NCI-H446 (cell line): ENCODE results near the gene LIMS2.

Experiments
- DNase-seq, 2 experiments: peaks; one replicate each; lab custom pipeline; 2025; lab: John Stamatoyannopoulos, UW

Gene LIMS2

DNA sequence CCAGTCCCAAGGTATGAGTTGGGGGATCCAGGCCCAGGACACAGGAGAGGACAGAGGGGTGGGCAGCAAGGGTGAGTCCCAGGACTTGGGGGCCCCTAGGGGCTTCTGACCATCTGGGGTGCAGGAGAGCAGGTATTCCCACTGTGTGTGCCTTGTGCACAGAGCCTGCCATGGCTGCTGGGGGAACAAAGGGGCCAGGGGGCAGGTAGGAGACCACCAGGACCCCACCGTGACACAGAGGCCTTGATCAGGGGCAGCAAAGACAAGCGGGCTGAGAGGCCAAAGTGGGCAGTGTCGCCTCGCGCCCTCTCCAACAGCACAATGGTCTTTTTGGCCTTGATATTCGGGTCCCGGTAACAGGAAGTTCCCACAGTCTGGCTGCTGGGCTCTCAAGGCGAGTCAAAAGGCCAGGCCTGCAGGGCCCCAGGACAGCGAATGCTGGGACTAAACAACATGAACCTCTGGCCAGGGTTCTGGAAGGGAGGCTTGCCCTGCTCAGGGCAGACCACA, 41.7 kb downstream of the LIMS2 start:
- DNase-seq: no peak

DNA sequence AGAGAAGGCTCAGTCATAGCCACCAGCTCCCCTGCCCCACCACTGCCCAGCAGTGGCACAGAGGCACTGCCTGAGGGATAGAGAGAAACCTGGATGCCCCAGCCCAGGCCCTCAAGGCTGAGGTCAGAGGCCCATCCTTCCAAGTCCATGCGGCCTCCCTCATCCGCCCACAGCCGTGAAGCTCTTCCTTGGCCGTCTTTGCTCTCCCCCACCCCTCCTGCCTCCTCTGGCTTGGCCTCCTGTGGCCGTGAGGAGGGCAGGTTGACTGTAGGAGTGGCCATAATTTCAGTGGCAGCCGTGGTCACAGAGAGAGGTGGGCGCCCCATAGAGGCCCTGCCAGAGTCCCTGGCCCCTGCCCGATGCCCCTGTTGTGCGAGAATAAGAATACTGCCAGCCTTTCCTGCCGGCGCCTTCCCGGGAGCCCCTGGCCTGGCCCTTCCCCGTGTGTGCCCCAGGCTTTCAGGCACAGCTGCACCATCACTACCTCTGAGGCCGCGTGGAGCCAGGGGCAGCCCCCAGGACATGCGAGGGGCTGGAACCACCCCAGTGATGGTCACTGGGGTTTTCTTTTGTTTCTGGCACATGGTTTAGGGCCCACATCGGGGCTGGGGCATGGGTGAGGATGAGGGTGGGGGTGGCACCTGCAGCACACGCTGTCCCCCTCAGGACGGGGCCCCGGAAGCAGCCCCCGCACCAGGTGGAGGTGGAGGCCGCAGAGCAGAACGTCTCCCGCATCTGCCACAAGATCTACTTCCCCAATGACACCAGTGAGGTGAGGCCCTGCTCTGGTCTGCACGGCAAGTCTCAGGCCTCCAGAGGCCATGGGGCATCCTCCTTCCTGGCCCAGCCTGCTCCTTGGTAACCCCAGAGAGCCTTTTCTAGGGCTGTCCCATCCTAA, 42.5 kb downstream of the LIMS2 start:
- no peak for DNase-seq

DNA sequence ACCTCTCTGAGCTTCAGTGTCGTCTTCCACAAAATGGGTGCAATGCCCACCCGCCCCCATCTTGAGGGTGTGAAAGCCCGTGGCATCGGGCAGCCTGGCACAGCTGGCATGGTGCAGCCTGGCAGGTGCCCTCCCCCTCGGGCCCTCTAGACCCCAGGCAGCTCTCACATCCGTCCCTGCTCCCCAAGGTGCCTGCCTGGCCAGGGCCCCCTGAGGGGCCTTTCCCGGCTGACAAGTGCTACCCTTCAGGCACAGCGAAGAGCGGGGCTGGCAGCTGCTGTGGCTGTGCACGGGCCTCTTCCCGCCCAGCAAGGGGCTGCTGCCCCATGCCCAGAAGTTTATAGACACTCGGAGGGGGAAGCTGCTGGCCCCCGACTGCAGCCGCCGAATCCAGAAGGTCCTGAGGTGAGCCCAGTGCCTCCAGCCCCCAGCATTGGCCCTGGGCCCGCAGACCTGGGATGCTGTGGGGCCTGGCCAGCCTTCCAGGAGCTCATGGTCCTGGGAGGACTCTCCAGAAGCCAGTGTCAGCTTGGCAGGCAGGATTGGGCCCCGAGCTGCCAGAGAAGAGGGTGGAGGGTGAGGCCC, 43.2 kb downstream of the LIMS2 start:
- DNase-seq: no peak

DNA sequence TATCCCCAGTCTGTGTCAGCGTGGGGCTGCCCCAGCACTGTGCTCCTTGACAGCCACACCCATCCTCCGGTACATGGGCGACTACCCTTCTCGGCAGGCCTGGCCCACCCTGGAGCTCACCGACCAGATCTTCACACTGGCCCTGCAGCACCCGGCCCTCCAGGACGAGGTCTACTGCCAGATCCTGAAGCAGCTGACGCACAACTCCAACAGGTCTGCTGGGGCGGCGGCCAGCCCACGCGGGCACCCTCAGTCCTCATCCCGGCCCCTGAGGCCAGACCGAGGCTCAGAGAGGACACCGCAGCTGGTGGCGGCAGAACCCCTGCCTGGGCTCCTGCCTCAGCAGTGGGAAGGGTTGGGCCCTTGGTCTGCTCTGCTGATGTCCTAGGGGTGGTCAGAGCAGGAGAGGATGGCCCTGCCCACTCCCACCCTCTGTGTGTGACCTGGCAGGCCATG, 43.8 kb downstream of the LIMS2 start:
- no peak for DNase-seq

DNA sequence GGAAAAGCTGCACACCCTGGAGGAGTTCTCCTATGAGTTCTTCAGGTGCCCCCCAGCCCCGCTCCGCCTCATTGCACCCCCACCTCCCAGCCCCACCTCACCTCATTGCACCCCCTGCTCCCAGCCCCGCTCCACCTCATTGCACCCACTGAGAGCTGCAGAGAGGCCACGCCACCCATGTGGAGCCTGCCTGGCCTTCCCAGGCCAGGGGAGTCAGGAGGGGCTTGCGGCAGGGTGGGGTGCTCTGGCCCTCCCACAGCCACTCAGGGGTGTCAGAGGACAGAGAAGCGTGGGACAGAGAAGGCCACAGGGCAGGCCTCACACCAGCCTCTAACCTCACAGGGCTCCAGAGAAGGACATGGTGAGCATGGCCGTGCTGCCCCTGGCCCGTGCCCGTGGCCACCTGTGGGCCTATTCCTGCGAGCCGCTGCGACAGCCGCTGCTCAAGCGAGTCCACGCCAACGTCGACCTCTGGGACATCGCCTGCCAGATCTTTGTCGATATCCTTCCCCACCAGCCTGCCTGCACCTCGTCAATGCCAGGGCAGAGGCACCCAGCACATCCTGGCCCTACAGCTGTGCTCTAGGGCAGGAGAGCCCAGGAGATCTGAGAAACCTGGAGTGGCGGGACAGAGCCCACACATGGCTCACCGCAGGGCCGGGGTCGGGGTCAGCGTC, 44.3 kb downstream of the LIMS2 start:
- no peak for DNase-seq

DNA sequence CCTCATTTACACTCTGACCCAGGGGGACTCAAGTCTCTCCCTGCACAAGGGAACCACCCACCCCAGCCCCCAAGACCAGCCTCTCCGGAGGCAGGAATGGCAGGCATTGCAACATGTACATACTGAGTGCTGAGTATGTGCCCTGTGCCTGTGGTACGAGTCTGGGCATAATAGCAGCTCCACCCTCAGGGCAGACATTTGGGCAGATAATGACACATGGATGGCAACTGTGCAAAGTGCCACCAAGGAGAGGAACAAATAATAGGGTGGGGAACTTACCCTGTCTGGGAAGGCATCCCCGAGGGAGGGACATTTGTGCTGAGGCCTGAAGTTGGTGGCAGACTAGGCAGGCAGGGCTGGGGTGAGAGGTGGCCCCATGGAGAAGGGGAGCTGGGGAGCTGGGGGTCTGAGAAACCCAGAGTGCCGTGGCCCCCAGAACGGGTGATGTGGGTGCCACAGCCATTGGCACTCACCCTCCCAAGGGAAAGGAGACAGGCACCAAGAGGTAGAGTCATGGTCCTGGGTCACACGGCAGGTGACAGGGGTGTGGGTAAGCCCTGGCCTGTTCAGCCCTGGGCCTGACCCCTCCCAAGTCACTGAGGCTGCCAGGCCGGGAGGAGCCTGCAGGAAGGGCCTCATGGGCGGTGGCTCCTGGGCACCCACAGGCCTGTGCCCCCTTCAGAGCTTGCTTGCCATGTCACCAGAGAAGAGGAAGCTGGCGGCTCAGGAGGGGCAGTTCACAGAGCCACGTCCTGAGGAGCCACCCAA, 45.0 kb downstream of the LIMS2 start:
- DNase-seq: no peak

DNA sequence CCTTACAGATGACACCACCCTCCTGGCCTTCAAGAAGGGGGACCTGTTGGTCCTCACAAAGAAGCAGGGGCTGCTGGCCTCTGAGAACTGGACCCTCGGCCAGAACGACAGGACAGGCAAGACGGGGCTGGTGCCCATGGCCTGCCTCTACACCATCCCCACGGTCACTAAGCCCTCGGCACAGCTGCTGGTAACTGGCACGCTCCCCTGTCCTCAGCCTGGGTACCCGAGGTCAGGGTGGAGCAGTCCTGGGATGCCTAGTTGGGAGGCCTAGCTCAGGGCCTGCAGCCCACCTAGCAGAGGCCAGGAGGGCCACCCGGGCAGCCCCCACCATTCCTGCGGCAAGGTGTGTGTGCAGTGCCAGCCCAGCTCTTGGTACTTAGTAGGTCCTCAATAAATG, 45.7 kb downstream of the LIMS2 start:
- DNase-seq: no peak

DNA sequence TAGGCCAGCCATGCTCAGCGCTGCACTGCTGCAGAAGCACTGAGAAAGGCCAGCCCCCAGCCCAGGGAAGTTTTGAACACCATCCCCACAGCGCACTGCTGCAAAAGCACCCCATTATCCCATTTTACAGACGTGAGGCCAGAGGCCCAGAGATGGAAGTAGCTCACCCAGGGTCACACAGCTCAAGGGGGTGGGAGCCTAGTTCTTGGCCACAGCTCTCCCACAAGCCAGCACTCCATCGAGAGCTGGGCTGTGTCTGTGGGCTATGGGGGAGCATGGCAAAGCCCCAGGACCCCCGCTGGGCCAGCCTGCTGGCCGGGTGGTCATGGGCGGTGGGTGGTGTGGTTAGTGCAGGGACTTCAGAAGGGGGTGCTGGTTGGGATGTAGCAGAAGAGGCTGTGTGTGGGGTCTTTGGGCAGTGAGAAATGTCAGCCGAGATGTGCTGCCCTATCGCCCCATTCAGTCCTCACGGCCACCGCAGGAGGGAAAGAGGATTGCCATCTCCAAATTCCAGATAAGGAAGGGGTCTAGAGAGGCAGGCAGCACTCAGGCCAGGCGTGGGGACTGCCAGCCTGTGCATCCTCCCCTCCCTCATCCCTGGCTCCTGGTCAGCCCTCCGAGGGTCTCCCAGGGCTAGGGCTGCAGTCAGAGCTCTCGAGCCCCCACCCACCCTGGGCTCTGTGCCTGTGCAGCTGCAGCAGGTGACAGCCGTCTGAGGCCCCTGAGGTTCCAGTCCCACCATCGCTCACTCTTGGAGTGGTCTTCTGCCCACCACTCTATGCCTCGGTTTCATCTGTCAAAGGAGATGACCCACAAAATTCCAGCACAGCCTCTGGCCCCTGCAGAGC, 46.3 kb downstream of the LIMS2 start:
- no peak for DNase-seq

DNA sequence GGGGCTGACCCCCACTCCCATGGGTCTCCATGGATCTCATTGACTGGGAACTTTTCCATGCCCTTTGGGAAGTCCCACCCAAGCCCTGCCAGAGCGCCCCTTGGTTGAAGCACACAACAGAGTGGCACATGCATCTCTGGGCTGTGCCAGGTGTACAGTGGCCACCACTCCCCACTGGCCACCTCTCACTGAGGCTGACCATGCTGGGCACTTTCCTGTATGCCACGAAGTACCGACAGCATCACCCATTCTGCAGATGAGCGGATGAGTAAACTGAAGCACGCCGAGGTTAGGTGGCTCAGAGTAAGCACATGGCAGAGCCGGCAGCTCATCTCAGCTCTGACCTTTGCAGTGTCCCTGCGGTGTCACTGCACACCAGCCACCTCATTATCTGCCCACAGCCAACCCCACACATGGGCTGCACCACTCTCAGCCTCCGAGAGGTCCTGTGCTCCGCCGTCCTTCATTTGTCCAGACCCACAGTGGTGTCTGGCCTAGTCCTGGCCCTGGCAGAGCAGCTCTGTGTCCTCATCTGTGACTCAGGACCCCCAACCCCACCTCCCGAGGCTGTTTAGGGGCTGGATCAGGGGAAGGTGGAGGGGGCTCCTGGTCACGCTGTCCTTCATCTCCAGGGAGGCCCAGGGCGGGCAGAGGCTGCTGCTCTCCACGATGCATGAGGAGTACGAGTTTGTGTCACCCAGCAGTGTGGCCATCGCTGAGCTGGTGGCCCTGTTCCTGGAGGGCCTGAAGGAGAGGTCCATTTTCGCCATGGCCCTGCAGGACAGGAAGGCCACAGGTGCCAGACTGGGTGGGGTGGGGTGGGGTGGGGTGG, 47.4 kb downstream of the LIMS2 start:
- DNase-seq: no peak

DNA sequence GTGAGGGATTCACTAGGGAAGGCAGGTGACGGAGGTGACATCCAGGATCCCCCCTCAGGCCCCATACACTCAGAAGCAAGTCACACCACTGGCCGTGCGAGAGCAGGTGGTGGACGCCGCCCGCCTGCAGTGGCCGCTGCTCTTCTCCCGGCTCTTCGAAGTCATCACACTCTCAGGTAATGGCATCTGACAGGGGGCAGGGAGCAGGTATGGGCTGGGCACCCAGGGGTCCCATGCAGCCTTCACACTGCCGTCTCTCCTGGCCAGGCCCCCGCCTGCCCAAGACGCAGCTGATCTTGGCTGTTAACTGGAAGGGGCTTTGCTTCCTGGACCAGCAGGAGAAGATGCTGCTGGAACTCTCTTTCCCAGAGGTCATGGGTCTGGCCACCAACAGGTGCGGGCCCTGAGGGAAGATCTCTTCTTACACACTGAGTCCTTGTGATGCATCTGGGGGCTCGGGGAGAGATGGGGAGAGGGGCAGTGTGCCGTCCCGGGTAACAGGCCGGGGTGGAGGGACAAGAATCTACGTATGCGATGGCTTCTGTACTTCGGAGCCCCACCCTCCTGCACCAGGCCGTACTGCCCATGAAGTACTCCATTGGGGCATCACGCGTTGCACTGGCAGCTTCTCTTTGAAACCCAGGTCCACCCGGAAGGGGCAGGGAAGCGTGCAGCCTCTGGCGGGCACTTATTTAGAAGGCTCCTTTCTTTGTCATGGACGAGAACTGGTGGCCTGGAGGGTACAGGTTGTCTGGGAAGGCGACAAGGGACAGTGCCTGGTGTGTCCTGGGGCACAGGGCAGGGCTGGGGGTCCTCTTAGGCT, 48.2 kb downstream of the LIMS2 start:
- DNase-seq: no peak

DNA sequence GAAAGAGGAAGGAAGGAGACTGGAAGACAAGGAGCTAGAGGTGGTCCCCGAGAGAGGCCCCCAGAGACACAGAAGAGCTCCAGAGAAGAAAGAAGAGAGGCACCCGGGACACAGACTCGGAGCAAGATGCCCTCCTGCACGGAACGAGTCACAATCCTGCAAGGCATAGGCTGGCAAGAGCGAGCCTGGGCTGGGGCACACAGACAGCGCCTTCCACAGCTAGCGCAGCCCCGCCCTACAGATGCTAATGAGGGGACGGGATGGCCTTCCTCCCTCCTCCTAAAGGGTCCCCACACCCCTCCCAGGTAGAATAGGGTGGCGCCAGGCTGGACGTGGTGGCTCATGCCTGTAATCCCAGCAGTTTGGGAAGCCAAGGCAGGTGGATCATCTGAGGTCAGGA, 49.2 kb downstream of the LIMS2 start:
- DNase-seq: no peak

DNA sequence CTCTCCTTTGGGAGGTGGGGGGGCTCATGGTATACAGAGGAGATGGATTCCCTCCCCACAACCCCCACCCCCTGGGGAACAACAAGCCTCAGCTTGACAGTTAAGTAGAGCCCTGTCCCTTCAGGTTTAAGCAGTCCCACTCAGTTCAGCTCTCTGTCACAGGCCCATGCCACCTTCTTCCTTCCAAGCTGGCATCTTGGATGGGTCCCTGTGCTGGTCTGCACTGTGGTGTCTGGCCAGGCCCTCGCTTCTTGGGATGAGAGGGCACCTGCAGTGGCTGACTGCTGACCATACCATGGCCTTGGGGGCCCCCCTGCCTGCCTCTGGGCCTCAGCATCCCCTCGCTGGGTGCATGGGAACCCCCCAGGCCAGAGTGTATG, 49.8 kb downstream of the LIMS2 start:
- DNase-seq: no peak

DNA sequence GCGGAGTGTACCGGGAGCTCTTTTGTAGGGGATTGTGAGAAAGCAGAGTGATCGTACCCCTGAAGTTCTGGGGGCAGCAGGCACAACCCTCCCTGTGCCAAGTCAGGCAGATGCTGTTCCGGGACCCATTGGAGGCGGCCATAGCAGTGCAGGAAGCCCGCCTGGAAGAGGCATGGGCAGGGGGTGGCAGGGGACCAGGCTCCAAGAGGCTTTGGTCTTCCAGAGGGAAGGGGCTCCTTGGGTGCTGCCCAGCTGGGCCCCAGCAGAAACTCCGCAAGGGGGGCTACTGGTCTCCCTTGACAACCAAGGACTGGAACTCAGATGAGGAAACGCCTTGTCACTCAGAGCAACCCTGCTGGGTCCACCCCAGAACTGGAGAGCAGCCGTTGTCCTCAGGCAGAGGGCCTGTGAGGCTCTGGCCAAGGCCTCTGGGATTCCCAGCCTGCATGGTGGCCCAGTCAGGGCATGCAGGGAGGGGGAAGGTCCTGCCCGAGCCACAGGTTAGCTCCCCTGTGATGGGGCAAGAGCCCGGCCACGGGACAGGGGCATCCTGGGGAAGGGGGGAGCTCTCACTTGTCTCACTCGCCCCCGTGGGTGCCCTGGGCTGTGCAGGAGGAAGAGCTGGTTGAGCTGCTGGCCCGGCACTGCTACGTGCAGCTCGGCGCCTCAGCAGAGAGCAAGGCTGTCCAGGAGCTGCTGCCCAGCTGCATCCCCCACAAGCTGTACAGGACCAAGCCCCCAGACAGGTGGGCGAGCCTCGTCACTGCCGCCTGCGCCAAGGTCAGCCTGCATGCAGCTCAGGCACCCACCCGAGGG, 50.4 kb downstream of the LIMS2 start:
- DNase-seq: no peak

DNA sequence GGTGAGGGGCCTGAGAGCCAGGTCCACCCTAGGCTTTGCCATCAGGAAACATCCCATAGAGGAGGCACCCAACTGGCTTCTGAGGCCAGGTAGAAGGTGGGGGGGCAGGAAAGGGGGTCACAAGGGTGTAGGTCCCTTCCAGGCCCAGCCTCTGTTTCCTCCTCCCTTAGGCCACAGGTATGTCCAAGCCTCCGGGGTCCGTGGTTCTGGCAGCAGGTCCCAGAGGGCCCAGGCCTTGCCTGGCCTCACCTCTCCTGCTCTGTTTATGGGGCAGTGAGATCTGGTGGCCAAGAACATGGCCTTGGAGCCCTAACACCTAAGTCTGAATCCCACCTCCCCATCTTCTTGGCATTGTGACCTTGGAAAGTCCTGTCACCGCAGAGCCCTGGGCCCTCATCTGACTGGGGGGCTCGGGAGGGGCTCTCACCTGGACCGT, 51.0 kb downstream of the LIMS2 start:
- DNase-seq: no peak

DNA sequence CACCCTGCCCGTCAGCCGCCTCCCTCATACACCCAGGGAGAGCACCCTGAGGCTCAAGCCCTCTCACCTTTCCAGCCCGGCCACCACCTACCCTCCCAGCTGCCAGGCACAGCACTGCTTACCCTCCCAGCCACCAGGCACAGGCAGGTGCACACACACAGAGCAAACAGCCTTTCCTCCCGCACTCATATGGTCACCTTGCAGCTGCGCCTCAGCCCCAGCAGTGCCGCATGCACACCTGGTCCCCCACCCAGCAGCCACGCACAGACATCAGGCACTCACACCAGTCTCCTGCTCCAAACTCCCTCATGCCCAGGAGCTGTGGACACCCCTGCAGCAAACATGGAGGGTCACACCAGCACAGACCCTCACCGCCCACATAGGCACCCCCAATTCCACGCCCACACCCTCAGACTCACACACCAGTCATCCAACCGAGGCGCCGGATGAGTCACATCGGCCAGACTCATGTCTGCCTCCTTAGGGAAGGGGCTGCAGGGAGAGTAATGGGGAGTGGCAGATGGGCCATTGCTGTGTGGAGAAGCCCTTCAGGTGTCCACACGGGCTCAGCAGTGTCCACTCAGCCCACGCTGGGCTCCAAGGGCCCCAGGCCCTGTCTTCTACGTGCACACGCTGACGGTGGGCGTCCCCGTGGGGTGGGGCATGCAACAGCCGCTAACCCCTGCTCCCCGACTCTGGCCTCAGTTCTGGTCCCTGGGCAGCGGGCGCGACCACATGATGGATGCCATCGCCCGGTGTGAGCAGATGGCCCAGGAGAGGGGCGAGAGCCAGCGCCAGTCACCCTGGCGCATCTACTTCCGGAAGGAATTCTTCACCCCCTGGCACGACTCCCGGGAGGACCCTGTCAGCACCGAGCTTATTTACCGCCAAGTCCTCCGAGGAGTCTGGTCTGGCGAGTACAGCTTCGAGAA, 51.7 kb downstream of the LIMS2 start:
- peak in 1 of 2 experiments; percentile 21 for DNase-seq

DNA sequence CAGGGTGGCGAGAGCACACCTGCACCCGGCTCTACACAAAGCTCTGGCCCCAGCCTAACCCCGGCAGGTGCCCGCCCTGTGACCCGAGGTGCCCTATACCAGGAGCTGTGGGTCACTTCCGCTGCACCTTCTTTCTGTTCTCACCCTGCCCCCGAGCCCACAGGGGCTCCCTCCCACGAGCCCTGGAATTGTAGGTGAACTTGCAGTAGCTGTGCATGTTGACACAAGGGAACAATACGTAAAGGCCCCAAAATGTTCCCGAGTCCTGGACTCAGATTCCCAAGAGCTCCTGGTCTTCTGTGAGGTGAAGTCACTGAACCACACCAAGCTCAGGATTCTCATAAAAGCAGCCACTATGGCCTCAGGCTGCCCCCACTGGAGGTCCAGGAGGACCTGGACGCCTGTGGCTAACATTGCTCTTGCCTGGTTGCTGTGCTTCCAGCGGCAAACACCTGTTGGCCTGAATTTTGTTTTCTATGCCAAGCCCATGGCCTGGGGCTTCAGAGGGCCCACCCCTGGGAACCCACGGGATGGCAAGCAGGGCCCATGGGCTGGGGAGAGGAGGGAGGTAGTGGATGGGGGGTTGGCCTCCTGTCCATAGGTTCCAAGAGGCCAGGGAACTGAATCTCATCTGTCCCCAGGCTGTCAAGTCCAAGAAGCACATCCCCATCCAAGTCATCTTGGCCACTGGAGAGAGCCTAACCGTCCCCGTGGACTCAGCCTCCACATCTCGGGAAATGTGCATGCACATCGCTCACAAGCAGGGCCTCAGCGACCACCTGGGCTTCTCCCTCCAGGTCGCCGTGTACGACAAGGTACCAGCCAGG, 52.6 kb downstream of the LIMS2 start:
- no peak for DNase-seq
